Effector CD4-positive, alpha-beta T cell (primary cell): Measurements from ENCODE around the gene TAF10.

ENCODE experiments used
- DNase-seq: peaks from one replicate; pipeline ENCODE4 v3.0.0-alpha.2; 2020

Gene TAF10

GRCh38 chr11:6623391-6624363, 11.7 kb upstream of the TAF10 start:
- DNase-seq = no peak

- no peak for DNase-seq
These were observed 10.5 kb upstream of the TAF10 start for GRCh38 chr11:6622261-6623171.

GRCh38 chr11:6621711-6622211, 9.7 kb upstream of the TAF10 start:
- no peak for DNase-seq

GRCh38 chr11:6620636-6621035, 8.6 kb upstream of the TAF10 start:
- DNase-seq = no peak

- DNase-seq = peak; percentile 87
These were observed 7.2 kb upstream of the TAF10 start, which contains the start of gene TPP1 for GRCh38 chr11:6619004-6619745. Gene TPP1 (minus strand): TSS chr11:6619422. CDS start chr11:6619400, 22 bp downstream.

GRCh38 chr11:6618117-6619003, 6.3 kb upstream of the TAF10 start:
- DNase-seq = peak; percentile 65

- no peak for DNase-seq
These were observed 5.3 kb upstream of the TAF10 start for GRCh38 chr11:6617315-6617781.

- DNase-seq = no peak
These were observed 4.7 kb upstream of the TAF10 start for GRCh38 chr11:6616596-6617250.

GRCh38 chr11:6615882-6616585, 4.0 kb upstream of the TAF10 start:
- DNase-seq = no peak

GRCh38 chr11:6615046-6615445, 3.0 kb upstream of the TAF10 start:
- DNase-seq = no peak

GRCh38 chr11:6614446-6614845, 2.4 kb upstream of the TAF10 start:
- no peak for DNase-seq

GRCh38 chr11:6613496-6613895, 1.5 kb upstream of the TAF10 start:
- DNase-seq = no peak

GRCh38 chr11:6611963-6612212, 128 bp downstream of the TAF10 start:
- DNase-seq = no peak

- peak; percentile 33 for DNase-seq
These were observed 689 bp downstream of the TAF10 start for GRCh38 chr11:6611092-6611962.

- no peak for DNase-seq
These were observed 1.4 kb downstream of the TAF10 start for GRCh38 chr11:6610591-6610990.

- no peak for DNase-seq
These were observed 2.5 kb downstream of the TAF10 start for GRCh38 chr11:6609502-6610015.

- DNase-seq = no peak
These were observed 3.1 kb downstream of the TAF10 start for GRCh38 chr11:6608726-6609501.

- no peak for DNase-seq
These were observed 4.0 kb downstream of the TAF10 start for GRCh38 chr11:6608011-6608410.
